Measurements from ENCODE around the gene NFE2L1. TPM values are rescaled to one million over a fixed set of nuclear protein-coding genes. Genes with fewer than 3 reads are reported as not detected.

Gene NFE2L1
- total RNA-seq, 1 donor from 2014 or later = 260 TPM

Small RNA genes lying within 50 kb of the gene (small RNA-seq; reads per million reads assigned to genes)
- not detected for gene AC004477.2 (ENCODE audit: low replicate concordance)
- 317 reads per million, percentile 98 among the genes with 10 or more reads in this experiment for gene MIR152 (ENCODE audit: low replicate concordance)
- not detected for gene RNU6-1201P (ENCODE audit: low replicate concordance)

Other genes starting within 250 kb of the NFE2L1 start
- 5.9 TPM for gene OSBPL7, start 226.6 kb upstream of the NFE2L1 start, total RNA-seq
- gene MRPL10, start 216.8 kb upstream of the NFE2L1 start, total RNA-seq = 16.1 TPM
- gene LRRC46, start 216.7 kb upstream of the NFE2L1 start, total RNA-seq = not detected
- 26.8 TPM for gene SCRN2, start 207.1 kb upstream of the NFE2L1 start, total RNA-seq
- 0.82 TPM for gene SP6, start 197.2 kb upstream of the NFE2L1 start, total RNA-seq
- 2.4 TPM for gene SP2, start 152.1 kb upstream of the NFE2L1 start, total RNA-seq
- 20.4 TPM for gene PNPO, start 106.8 kb upstream of the NFE2L1 start, total RNA-seq
- gene PRR15L, start 90.5 kb upstream of the NFE2L1 start, total RNA-seq = 4.9 TPM
- gene CDK5RAP3, start 77.2 kb upstream of the NFE2L1 start, total RNA-seq = 76.5 TPM
- gene COPZ2, start 10.6 kb upstream of the NFE2L1 start, total RNA-seq = 18.2 TPM
- gene CBX1, start 53.1 kb downstream of the NFE2L1 start, total RNA-seq = 61.0 TPM
- gene SNX11, start 59.4 kb downstream of the NFE2L1 start, total RNA-seq = 6.2 TPM